A673 (cell line): ENCODE measurements around the gene KATNB1.

Experiments used
- EZH2 ChIP-seq: fragments of 200-600 bp; sonication (generic); IDR thresholded peaks from 2 replicates; pipeline ENCODE4 v1.6.1; 2017; ENCODE audit warnings: borderline replicate concordance, low read depth, mild to moderate bottlenecking, mixed read lengths, antibody characterized with exemption, low read length; ENCODE audit not compliant: poor library complexity, severe bottlenecking
- TF ChIP-seq, protein P1 (sequence below): fragments of 300-800, 200-600 bp; sonication (generic); conservative IDR thresholded peaks from 2 replicates; pipeline ENCODE4 v1.5.1; 2017; ENCODE audit warnings: low read depth, mild to moderate bottlenecking, antibody characterized with exemption, low read length, moderate library complexity, mixed read lengths

DNA sequence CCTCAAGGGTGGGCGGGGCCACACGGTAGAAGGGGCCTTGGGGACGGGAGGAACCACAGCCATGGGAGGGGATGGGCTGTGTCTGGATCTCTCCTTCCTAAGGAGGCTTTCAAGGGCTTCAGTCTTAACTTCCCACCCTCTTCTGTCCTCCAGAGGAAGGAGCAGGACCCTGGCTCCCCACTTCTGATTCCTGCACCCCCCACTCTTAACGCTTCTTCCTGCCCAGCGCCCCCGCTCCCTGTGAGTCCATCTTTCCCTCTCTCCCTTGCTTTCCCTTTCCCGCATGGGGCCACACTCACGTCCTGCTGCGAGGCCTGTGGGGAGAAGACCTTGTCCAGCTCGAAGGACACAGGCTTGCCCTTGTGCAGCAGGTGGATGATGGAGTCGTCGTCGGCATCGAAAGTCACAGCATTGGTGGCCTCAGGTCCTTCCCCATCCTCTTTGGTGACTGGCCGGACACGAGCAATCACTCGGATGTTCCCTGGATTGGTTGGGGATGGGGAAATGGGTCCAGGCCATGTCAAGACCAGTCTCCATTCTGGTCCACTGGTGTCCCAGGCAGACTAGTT lies 29.7 kb downstream of the KATNB1 start:
- TF ChIP-seq, protein P1, sequence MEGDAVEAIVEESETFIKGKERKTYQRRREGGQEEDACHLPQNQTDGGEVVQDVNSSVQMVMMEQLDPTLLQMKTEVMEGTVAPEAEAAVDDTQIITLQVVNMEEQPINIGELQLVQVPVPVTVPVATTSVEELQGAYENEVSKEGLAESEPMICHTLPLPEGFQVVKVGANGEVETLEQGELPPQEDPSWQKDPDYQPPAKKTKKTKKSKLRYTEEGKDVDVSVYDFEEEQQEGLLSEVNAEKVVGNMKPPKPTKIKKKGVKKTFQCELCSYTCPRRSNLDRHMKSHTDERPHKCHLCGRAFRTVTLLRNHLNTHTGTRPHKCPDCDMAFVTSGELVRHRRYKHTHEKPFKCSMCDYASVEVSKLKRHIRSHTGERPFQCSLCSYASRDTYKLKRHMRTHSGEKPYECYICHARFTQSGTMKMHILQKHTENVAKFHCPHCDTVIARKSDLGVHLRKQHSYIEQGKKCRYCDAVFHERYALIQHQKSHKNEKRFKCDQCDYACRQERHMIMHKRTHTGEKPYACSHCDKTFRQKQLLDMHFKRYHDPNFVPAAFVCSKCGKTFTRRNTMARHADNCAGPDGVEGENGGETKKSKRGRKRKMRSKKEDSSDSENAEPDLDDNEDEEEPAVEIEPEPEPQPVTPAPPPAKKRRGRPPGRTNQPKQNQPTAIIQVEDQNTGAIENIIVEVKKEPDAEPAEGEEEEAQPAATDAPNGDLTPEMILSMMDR: no peak
- no peak for TF ChIP-seq EZH2
